ENCODE measurements around the gene LCK.
"Not testable (repeated sequence)": the region's sequence is repeated elsewhere in the genome, so short reads cannot be mapped to it uniquely, and the experiment has no call there.

LCK gene

DNA sequence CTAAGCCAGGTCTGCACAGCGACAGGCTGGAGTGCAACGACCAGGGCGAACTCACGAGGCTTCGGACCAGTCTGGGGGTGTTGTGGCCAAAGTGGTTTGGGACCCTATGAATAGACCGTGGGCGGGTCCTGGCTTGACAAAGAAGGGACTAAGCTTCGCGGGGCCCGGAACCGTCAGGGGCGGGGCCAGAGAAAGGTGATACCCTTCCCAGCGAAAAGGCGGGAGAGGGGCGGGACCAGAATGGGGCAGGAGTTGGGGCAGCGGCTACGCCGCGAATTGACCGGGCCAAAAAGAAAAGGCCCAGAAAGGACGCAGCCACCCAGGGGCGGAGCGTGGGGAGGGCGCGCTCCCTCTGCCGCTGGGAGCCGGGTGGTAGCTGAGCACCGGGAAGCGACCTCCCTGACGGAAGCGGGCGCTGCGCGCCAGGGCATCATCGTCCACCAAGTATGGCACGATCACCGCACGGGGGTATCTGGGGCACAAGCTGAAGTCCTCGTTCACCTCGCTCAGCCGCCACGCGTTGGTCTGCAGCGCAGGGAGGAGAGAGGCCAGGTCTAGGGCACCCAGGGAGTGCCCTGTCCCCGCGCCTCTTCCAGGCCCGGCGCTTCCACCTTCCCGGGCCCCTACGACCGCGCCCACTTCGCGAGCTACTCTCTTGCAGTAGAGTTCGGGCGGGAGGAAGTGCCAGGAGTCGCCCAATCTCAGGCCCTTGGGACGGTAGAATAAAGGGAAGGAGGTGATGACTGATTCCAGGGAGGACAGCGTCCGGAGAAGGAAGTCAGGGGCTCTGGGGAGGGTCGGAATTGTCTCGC is 10.7 kb upstream of the LCK start:
- DNase-seq = peak; percentile 48

DNA sequence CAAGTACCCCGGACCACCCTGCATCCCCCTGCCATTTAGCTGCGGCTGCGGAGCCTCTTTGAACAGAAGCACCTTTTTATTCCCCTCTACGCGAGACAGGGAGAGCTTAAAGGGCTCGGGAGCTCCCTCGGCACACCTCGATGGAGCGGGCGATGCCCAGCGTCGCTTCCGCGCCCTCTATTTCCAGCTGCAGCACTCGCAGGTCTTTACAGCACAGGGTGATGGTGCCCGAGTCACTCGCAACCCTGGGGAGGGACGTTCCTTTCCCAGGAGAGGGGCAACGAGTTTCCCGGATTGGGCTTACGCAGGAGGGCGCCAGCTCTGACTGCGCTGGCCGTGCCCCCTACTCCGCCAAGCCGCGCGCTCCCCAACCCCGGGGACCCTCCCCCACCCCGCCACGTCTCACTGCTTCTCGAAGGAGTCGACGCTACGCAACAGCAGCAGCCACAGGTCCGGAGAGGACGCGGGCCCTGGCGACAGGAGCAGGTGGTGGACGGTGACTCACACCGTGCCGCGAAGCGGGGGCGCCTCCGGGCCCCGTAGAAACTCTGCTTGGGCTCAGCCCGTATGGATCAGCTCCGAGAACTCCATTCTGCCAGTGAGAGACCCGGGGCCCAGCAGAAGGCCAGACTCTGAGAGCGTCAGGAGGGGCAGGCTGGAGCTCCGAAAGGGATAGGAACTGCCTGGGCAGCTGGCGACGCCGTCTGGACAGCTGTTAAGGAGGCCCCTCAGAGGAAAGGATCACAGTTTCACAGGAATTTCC is 9.9 kb upstream of the LCK start:
- DNase-seq = no peak

DNA sequence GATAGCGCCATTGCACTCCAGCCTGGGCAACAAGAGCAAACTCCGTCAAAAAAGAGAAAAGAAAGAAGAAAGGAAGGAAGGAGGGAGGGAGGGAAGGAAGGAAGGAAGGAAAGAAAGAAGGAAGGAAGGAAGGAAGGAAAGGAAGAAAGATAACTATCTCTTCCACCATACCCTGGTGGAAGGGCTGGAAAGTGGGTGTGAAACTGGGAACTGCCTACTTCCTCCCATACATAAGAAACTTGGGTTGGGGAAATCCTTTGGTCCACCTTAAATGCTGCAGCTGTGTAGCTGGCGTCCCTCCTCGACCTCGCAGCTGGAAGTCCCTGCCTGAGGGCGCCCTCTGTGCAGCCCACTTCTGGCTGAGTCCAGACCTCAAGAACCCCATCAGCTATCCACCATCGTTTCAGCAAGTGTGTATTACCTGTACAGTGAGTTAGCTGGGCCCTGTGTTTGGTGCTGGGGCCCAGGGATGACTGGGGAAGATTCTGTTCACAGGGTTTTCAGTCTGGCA is 8.7 kb upstream of the LCK start:
- DNase-seq = no peak

DNA sequence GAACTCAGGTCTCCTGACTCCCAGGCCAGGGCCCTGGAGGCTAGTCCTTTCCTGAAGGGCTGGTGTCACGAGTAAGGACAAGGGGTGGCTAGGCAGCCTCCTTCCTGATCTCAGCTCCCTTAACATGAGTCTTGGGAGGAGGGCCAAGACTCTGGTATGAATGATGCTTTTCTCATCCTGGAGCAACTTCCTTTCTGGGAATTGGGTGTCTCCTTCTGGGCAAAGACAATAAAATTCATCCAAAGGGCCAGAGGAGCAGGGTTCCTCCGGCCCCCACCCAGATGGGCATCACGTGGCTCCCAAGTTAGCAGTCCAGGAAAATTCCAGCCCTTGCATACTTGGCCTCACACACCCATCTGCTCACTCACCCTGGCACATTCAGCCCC is 4.2 kb upstream of the LCK start, which contains the start of gene FAM167B:
Gene FAM167B, plus strand, starts transcription at position 335 of the 386 bp plus-strand sequence. CDS start 200 bp downstream, outside the sequence.
- DNase-seq = no peak

DNA sequence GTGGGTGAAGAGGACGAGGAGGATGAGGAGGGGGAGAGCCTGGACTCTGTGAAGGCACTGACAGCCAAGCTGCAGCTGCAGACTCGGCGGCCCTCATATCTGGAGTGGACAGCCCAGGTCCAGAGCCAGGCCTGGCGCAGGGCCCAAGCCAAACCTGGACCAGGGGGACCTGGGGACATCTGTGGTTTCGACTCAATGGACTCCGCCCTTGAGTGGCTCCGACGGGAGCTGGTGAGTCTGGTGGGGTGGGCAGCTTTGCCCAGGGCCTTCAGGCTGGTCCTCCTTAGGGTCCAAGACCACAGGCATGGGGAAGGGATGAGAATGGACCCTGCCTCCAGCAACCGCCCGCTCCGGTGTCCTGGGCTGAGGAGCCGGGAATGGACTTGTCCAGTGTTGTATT is 3.6 kb upstream of the LCK start:
- no peak for DNase-seq

DNA sequence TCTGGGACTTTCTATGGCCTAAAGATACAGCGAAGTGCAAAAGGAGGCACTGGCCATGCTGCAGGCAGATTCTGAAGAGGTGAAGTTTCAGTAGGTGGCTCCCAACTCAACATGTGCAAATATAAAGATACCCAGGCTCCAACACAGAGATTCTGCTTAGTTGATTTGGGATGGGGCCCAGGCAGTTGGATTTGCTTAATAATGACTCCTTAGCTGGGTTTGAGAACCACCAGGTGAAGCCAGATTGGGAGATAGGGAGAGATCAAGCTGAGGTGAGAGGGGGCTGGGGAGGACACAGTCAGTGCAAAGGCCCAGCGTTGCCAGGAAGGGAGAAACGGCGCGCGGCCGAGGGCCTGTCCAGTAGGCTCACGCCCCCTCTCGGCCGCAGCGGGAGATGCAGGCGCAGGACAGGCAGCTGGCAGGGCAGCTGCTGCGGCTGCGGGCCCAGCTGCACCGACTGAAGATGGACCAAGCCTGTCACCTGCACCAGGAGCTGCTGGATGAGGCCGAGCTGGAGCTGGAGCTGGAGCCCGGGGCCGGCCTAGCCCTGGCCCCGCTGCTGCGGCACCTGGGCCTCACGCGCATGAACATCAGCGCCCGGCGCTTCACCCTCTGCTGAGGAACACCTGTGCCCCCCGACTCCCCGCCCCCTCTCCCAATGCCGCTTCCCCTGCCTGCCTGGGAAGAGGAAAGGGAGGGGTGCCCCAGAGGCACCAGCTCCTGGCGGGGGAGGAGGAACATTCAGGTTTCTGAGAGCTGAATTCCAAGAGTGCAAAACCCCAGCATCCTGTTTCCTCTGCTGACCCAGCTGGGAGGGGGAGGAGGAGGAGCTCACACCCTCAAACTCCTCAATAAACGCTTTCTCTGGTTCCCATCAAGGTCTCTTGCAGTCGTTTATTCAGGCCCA is 2.8 kb upstream of the LCK start:
- peak; percentile 65 for DNase-seq

DNA sequence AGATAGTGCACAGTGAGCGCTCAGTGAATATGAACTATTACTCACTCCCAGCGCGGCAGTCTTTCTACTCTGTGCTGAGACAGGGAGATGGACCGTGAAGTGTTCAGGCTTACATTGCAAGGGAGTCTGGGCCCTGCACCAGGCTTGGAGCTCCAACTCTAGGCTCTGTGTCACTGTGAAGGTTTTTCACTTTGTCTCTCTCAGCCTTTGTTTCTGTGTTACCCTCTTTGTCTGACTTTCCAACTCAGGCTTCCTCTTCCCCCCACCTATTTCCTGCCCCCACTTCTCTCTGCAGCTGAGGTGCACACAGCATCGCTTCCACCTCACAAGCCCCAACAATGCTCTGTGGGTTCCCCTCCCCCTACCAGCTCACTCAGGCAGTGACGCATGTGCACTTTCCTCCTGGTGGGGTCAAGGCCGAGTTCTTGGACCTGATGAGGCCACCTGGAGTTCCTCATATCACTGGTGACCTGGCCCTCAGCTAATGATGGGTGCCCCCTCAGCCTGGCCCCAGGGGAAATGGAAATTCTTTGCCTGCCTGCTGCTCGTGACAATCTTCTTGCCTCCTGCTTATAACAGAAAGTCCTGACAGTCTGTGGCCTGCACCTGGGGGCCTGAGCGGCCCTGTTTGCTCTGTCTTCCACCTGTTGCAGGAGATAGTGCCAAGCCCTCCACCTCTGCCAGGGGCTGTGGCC is 1.1 kb upstream of the LCK start:
- peak; percentile 89 for DNase-seq

DNA sequence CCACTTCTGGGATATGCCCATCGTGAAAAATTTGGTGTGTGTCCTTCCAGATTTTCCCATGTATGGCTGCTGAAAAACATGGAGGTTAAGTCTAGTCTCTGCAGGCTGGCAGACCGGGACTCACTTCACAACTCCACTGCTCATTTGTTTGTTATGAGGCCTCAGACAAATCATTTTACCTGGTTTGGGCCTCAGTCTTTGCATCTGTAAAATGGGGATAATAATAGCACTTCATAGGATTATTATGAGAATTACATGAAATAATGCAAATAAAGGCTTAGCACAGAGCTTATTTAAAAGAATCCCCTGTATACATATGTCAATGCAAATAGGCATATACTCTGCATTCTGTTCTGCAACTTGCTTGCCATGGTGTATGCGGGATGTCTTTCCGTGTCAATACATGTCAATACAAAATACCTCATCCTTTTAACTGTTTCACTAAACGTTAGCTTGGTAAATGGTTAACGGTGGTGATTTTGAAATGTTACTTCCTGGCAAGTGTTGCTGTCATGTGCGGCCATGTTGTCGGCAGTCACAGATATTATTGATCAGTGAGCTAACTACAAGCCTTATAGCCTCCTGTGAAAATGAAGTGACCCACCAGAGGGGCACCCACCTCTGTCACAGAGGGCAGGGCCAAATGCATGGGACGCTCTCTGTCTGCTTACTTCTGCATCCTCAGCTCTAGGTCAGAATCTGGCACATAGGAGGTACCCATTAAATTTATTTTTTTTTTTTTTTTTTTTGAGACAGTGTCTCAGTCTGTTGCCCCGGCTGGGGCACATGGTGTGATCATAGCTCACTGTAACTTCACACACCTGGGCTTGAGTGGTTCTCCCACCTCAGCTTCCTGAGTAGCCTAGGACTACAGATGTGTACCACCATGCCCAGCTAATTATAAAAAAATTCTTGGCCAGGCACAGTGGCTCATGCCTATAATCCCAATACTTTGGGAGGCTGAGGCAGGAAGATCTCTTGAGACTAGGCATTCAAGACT is 4.3 kb downstream of the LCK start:
- DNase-seq = peak; percentile 54

DNA sequence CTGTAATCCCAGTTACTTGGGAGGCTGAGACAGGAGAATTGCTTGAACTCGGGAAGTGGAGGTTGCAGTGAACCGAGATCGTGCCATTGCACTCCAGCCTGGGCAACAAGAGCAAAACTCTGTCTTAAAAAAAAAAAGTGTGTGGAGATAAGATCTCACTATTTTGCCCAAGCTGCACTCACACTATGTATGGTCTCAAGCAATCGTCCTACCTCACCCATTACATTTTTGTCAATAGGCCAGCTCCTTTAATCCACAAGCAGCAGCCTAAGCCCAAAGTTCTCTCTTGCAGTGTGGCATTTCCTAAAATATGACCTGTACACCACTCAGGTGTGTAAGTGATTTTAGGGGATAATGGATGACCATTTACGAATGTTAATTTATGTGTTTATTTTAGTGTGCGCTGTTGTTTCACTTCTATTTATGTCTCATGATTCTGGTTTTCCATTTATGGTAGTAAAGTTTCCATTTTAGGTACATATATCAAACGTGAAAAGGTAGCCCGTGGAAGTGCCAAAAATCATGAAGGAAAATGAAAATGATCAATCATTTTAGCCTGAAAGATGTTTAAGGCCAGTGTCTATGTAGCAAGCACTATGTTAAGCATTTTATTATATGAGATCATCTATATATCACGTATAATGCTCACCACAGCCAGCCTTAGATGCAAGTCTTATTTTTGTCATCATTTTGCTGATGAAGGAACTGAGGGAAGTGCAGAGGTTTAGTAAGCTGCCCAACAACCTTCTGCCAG is 5.6 kb downstream of the LCK start:
- no peak for DNase-seq

DNA sequence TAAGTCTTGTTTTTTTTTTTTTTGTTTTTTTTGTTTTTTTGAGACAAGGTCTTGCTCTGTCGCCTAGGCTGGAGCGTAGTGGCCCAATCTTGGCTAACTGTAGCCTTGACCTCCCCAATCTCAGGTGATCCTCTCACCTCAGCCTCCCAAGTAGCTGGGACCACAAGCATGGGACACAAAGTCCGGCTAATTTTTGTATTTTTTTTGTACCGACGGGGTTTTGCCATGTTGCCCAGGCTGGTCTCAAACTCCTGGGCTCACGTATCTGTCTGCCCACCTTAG is 6.1 kb downstream of the LCK start:
- DNase-seq = no peak

DNA sequence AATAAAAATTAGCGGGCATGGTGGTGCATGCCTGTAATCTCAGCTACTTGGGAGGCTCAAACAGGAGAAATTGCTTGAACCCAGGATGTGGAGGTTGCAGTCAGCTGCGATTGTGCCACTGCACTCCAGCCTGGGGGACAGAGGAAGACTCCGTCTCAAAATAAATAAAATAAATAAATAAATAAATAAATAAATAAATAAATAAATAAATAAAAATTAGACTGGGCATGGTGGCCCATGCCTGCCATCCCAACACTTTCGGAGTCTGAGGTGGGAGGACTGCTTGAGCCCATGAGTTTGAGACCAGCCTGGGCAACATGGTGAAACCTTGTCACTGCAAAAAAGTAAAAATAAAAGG is 12.2 kb downstream of the LCK start:
- not testable (repeated sequence) for DNase-seq

DNA sequence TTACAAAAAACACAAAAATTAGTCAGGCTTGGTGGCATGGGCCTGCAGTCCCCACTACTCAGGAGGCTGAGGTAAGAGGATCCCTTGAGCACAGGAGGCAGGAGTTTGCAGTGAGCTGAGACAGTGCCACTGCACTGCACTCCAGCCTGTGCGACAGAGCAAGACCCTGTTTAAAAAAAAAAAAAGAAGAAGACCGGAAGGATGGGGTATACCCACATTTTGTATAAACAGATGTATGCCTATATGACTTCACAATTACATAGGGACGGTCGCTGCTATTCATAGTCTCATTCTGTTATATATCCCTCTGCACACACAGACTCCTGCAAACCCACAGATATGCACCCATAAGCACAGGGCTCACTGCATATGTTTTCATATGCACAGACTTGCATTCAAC is 12.7 kb downstream of the LCK start:
- peak; percentile 47 for DNase-seq

DNA sequence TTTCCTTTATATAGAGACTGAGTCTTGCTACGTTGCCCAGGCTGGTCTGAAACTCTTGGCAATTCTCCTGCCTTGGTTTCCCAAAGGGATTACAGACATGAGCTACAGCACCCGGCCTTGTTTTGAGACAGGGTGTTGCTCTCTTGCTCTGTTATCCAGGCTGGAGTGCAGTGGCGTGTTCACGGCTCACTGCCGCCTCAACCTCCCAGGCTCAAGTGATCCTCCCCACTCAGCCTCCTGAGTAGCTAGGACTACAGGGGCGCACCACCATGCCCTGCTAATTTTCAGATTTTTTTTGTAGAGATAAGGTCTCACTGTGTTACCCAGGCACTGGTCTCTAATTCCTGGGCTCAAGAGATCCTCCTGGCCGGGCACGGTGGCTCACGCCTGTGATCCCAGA is 14.8 kb downstream of the LCK start:
- DNase-seq = no peak

DNA sequence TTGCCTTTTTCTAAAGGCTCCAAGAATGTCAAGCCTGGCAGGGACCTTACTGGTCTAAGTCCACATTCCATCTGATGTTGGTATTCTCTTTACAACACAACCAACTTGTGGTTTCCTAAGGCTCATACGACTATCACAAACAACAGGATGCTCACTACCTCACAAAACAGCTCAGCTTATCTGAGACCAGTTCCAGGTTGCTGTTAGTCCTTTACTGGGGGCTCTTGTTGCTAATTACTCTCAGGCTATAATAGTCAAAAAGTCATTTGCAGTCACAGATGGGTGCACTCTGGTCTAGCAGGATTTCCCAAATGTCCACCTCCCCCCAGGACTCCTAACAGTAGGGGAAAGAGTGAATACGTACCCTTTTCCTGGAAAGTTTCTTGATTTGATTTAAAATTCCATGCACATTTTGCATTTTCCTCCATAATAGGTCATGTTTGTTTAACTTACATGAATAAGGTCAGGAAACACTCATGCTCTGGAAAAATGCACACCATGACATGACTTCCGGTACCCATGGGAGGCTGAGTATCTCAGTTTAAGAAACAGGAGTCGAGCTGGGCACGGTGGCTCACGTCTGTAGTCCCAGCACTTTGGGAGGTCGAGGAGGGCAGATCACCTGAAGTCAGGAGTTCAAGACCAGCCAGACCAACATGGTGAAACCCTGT is 16.0 kb downstream of the LCK start:
- DNase-seq = no peak

DNA sequence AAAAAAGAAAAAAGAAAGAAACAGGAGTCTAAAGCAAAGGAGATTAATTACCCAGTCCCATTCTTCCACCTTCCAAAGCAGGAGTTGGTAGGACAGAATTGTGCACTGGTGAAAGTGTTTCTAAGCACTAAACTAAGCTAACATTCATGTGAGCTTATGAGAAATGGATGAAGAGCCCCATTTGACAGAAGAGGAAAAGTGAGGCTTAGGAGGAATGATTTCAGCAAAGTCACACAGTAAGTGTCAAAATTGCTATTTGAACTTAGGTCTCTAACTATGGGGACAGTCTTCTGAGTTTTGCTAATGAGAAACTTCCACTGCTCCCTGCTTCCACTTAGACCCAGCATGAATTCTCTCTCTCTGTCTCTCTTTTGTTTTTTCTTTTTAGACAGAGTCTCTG is 18.7 kb downstream of the LCK start:
- no peak for DNase-seq

DNA sequence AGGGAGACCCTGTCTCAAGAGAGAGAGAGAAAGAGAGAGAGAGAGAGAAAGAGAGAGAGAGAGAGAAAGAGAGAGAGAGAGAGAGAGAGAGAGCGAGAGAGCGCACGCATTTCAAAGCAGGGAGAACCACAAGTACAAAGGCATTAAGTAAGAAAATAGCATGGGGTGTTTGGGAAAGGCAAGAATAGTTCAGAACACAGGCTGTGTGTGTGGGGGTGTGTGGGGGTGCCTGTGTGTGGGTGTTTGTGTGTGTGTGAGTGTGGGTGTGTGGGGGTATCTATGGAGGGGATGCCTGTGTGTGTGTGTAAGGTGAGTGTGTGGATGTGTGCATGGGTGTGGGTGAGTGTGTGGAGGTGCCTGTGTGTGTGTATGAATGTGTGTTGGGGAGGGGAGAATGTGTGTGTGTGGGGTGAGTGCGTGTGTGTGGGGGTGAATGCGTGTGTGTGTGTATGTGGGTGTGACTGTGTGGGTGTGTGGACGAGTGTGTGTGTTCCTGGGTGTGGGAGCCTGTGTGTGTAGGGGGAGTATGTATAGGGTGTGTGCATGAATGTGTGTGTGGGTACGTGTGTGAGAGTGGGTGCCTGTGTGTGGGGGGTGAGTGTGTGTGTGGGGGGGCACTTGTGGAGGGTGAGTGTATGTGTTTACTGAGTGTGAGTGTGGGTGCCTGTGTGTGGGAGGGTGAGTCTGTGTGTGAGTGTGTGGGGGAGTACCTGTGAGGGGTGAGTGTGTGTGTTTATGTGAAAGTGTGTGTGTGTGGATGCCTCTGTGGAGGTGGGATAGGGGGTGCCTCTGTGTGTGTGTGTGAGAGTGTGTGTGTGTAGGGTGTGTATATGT is 21.7 kb downstream of the LCK start:
- DNase-seq = peak; percentile 43

DNA sequence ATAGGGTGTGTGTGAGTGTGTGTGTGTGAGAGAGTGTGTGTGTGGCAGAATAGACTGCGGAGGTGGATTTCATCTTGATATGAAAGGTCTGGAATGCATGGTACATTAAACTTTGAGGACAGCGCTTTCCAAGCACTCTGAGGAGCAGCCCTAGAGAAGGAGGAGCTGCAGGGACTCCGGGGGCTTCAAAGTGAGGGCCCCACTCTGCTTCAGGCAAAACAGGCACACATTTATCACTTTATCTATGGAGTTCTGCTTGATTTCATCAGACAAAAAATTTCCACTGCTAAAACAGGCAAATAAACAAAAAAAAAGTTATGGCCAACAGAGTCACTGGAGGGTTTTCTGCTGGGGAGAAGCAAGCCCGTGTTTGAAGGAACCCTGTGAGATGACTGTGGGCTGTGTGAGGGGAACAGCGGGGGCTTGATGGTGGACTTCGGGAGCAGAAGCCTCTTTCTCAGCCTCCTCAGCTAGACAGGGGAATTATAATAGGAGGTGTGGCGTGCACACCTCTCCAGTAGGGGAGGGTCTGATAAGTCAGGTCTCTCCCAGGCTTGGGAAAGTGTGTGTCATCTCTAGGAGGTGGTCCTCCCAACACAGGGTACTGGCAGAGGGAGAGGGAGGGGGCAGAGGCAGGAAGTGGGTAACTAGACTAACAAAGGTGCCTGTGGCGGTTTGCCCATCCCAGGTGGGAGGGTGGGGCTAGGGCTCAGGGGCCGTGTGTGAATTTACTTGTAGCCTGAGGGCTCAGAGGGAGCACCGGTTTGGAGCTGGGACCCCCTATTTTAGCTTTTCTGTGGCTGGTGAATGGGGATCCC is 22.5 kb downstream of the LCK start:
- DNase-seq = peak; percentile 83

All from central memory CD4-positive, alpha-beta T cell (primary cell).